ENCODE data around the gene ZCCHC13. TPM values are rescaled to one million over a fixed set of nuclear protein-coding genes. Genes with fewer than 3 reads are reported as not detected.

Gene ZCCHC13
- total and polyA plus RNA-seq, 2 of the 13 experiments (the other 11 are each of a cell fraction or from before 2014, with no cell fraction given), result not detected

- TF ChIP-seq LCORL (IDR thresholded peaks at IDR 0.05) (no peak), LCORL (CRISPR knock-in tag; IDR thresholded peaks at IDR 0.05) (no peak), PRMT3 (CRISPR knock-in tag; IDR thresholded peaks at IDR 0.05; ENCODE audit: borderline replicate concordance, low read depth) (no peak), NCOR1 (IDR thresholded peaks at IDR 0.05; ENCODE audit: borderline replicate concordance, low read length) (no peak), CBX1 (IDR thresholded peaks at IDR 0.05; ENCODE audit: low read depth) (no peak), ZNF83 (CRISPR knock-in tag; IDR thresholded peaks at IDR 0.05; ENCODE audit: borderline replicate concordance) (no peak)
Measured at GRCh38 chrX:74346088-74346487, 42.1 kb downstream of the ZCCHC13 start (continued).

GRCh38 chrX:74349387-74349786 lies 45.4 kb downstream of the ZCCHC13 start:
- no peak for FAIRE-seq
- peak; percentile 3 for DNase-seq (ENCODE audit: low spot score)
- Histone ChIP-seq H2AFZ (ENCODE audit: low read length) (no peak overlapping the region), H3K4me2 (ENCODE audit: low read depth, low read length) (no peak overlapping the region), H3K79me2 (ENCODE audit: insufficient read depth, low read length) (no peaks in the 10 kb centered on the region), H3K9ac (ENCODE audit: insufficient read depth, low read depth, low read length) (no peak overlapping the region), H3K4me3 (replicated peaks in 1 of 3; ENCODE audit: insufficient read depth in 1 of 3, low read depth in 2 of 3, low read length in 3 of 3) (no peak overlapping the region), H3K4me1 (ENCODE audit: insufficient read depth, low read length) (no peaks in the 10 kb centered on the region), H3K9me3 (ENCODE audit: low read length) (no peaks in the 10 kb centered on the region), H3K36me3 (replicated peaks in 1 of 2; ENCODE audit: control insufficient read depth in 1 of 2, insufficient read depth in 2 of 2, low read length in 2 of 2) (no peaks in the 10 kb centered on the region), H3K27me3 (ENCODE audit: control insufficient read depth in 1 of 2, insufficient read depth in 2 of 2, low read length in 2 of 2) (no peaks in the 10 kb centered on the region), H3K27ac (ENCODE audit: extremely low read length, insufficient read depth, low read length) (no peak overlapping the region), H4K20me1 (ENCODE audit: insufficient read depth, low read length) (no peaks in the 10 kb centered on the region)
- intact Hi-C loops (cut with micrococcal nuclease; ENCODE audit: unreplicated experiment) (loop anchor here (10.0 kb wide), 1 partner anchor 55 kb away; no protein-coding TSS in a partner anchor), in situ Hi-C loops (cut with HindIII; ENCODE audit: extremely low pct_ligation_motif_present, low pct_unique_long_range_greater_than_20kb) (loop anchor here (10.0 kb wide), 1 partner anchor 495 kb away; the partner anchor contains the start of gene XIST)
- no peak for ATAC-seq
- BruUV-seq (replicated peaks), result no TSS peak
- WGBS (ENCODE audit: low lambda C conversion rate), result 0% methylated on average over 1 of the region's 3 CpGs
- POLR2A ChIA-PET, result no interaction called here
- CTCF ChIA-PET (ENCODE audit: low intra/inter-chr PET ratio, low total read pairs), result no interaction called here
- TF ChIP-seq IRF9 (CRISPR knock-in tag; IDR thresholded peaks at IDR 0.05; ENCODE audit: borderline replicate concordance) (no peak), PBX2 (CRISPR knock-in tag; IDR thresholded peaks at IDR 0.05) (no peak), ZBTB40 (IDR thresholded peaks at IDR 0.05) (no peak), ZBTB40 (CRISPR knock-in tag; IDR thresholded peaks at IDR 0.05) (no peak), HNRNPL (IDR thresholded peaks at IDR 0.05; ENCODE audit: low read depth, low read length) (no peak), ZNF431 (CRISPR knock-in tag; IDR thresholded peaks at IDR 0.05; ENCODE audit: borderline replicate concordance, low read depth) (no peak)
